OCI-LY7 (cell line): Measurements from ENCODE around the gene IL2RG. TPM values are rescaled to one million over a fixed set of nuclear protein-coding genes. Genes with fewer than 3 reads are reported as not detected.

Experiments
- BruUV-seq: library from RNA; stranded (reverse); fragments of 400-500 nt; replicated peaks from 2 replicates; lab custom pipeline; 2021; lab: Mats Ljungman, UMichigan
- CTCF ChIA-PET: fragments of 300-600 bp; sonication (Branson Sonifier 250); formaldehyde crosslinking; loops from one replicate; lab custom pipeline; 2022; ENCODE audit warnings: antibody characterized with exemption; ENCODE audit not compliant: unreplicated experiment; lab: Charles Lee
- POLR2A ChIA-PET: fragments of 300-600 bp; sonication (Branson Sonifier 250); formaldehyde crosslinking; loops from one replicate; lab custom pipeline; 2022; ENCODE audit warnings: antibody characterized with exemption; lab: Charles Lee
- DNase-seq: peaks from one replicate; pipeline ENCODE4 v3.0.0-alpha.2; 2015; ENCODE audit warnings: low spot score
- H2AFZ ChIP-seq: fragments of 200-600 bp; sonication (generic), shearing (Covaris generic); 2 replicates; pipeline ENCODE4 v1.6.1; 2014; ENCODE audit warnings: mild to moderate bottlenecking, antibody characterized with exemption, low read length, moderate library complexity
- H3K27ac ChIP-seq: fragments of 200-600 bp; sonication (generic); 2 replicates; pipeline ENCODE4 v1.5.1; 2014; ENCODE audit warnings: mixed run types, low read depth, mild to moderate bottlenecking, moderate library complexity, low read length, inconsistent platforms; ENCODE audit not compliant: poor library complexity, severe bottlenecking
- H3K36me3 ChIP-seq: fragments of 200-600 bp; sonication (generic); 2 replicates; pipeline ENCODE4 v1.6.1; 2014; ENCODE audit warnings: mild to moderate bottlenecking, antibody characterized with exemption, low read length, moderate library complexity, mixed read lengths; ENCODE audit not compliant: insufficient read depth
- H3K4me1 ChIP-seq: fragments of 200-600 bp; sonication (generic); 2 replicates; pipeline ENCODE4 v1.5.1; 2014; ENCODE audit warnings: mild to moderate bottlenecking, low read length; ENCODE audit not compliant: insufficient read depth, poor library complexity, severe bottlenecking
- H3K4me2 ChIP-seq: fragments of 200-600 bp; sonication (generic); 2 replicates; pipeline ENCODE4 v1.6.1; 2014; ENCODE audit warnings: mild to moderate bottlenecking, low read length
- H3K4me3 ChIP-seq: fragments of 200-600 bp; sonication (generic); 2 replicates; pipeline ENCODE4 v1.5.1; 2014; ENCODE audit warnings: mild to moderate bottlenecking, low read depth, low read length; ENCODE audit not compliant: poor library complexity, severe bottlenecking
- H3K79me2 ChIP-seq: fragments of 200-600 bp; sonication (generic); 2 replicates; pipeline ENCODE4 v1.6.1; 2016; ENCODE audit warnings: low read depth, mild to moderate bottlenecking, low read length, moderate library complexity, mixed read lengths; ENCODE audit not compliant: insufficient read depth
- H3K9me2 ChIP-seq: fragments of 200-600 bp; sonication (generic); 2 replicates; pipeline ENCODE4 v1.6.1; 2016; ENCODE audit warnings: mild to moderate bottlenecking, low read length, mixed read lengths; ENCODE audit not compliant: insufficient read depth
- H3K9me3 ChIP-seq: fragments of 200-600 bp; sonication (generic); 2 replicates; pipeline ENCODE4 v1.6.1; 2014; ENCODE audit warnings: mild to moderate bottlenecking, mixed run types, low read length, mixed read lengths
- H4K20me1 ChIP-seq: fragments of 200-600 bp; sonication (generic); 2 replicates; pipeline ENCODE4 v1.6.1; 2014; ENCODE audit warnings: mild to moderate bottlenecking, antibody characterized with exemption, low read length, moderate library complexity, mixed read lengths; ENCODE audit not compliant: insufficient read depth
- CTCF ChIP-seq: fragments of 200-600 bp; sonication (generic); conservative IDR thresholded peaks from 2 replicates; pipeline ENCODE4 v1.5.1; 2014; ENCODE audit warnings: mild to moderate bottlenecking, antibody characterized with exemption, low read length, moderate library complexity, mixed read lengths
- EZH2phosphoT487 ChIP-seq: fragments of 200-600 bp; sonication (generic); IDR thresholded peaks from 2 replicates; pipeline ENCODE4 v1.6.1; 2018; ENCODE audit warnings: low read depth, borderline replicate concordance, mild to moderate bottlenecking, mixed run types, antibody characterized with exemption, low read length, moderate library complexity, mixed read lengths
- intact Hi-C: fragments of 100-400 bp; cut with micrococcal nuclease; formaldehyde crosslinking; loops from one replicate; pipeline ENCODE4 v1.10.0; 2022; ENCODE audit not compliant: unreplicated experiment
- total RNA-seq, 2 experiments: library from RNA; depleted of rRNA in 1 of 2; stranded (reverse); fragments of >200 nt in 1 of 2; shearing (Covaris generic) in 1 of 2; gene quantifications; 2 replicates each; pipeline ENCODE4 v1.2.3, GENCODE V29; 2014 to 2022

Gene IL2RG
- total RNA-seq, 2 experiments from 2014 or later: 21.5 to 33.6 TPM

GRCh38 chrX:71098951-71099506, 12.3 kb downstream of the IL2RG start:
- Histone ChIP-seq H3K79me2 (no peaks in the 10 kb centered on the region), H3K9me2 (no peaks in the 10 kb centered on the region), H2AFZ (no peak overlapping the region), H3K4me2 (no peak overlapping the region), H3K36me3 (no peaks in the 10 kb centered on the region), H4K20me1 (no peaks in the 10 kb centered on the region), H3K4me3 (no peak overlapping the region), H3K27ac (no peak overlapping the region), H3K9me3 (no peaks in the 10 kb centered on the region), H3K4me1 (peaks cover 38% of the 10 kb centered on the region)
- no TSS peak for BruUV-seq
- CTCF ChIA-PET: no interaction called here
- TF ChIP-seq CTCF (no peak), EZH2phosphoT487 (no peak)
- DNase-seq: no peak
- intact Hi-C loops: loop anchor here (1.0 kb wide), 2 partner anchors 30 to 80 kb away; no protein-coding TSS in a partner anchor
- POLR2A ChIA-PET: interaction anchor here (0.6 kb wide), 2 partner anchors 9 to 267 kb away, joined by 3 read pairs; partner anchors contain the start of gene TAF1

- no peaks in the 10 kb centered on the region for H4K20me1 ChIP-seq
- H3K36me3 ChIP-seq: no peaks in the 10 kb centered on the region
- peak; percentile 77 for DNase-seq
- H3K4me2 ChIP-seq: peak overlapping the region; percentile 7; the same call in 1 of the 2 replicates
- POLR2A ChIA-PET: interaction anchor here (0.7 to 1.1 kb wide), 2 partner anchors 13 to 20 kb away, joined by 3 to 4 read pairs; partner anchors contain the start of genes IL2RG and MED12
- no peak overlapping the region for H2AFZ ChIP-seq
- CTCF ChIA-PET: no interaction called here
- BruUV-seq: no TSS peak
- no peak overlapping the region for H3K27ac ChIP-seq
- intact Hi-C loops: loop anchor here (1.0 kb wide), 2 partner anchors 31 to 81 kb away; no protein-coding TSS in a partner anchor
- peaks cover 31% of the 10 kb centered on the region for H3K4me1 ChIP-seq
- H3K9me3 ChIP-seq: no peaks in the 10 kb centered on the region
- H3K4me3 ChIP-seq: no peak overlapping the region
- no peaks in the 10 kb centered on the region for H3K9me2 ChIP-seq
- no peaks in the 10 kb centered on the region for H3K79me2 ChIP-seq
- TF ChIP-seq CTCF (peak; percentile 78), EZH2phosphoT487 (no peak)
Observed at GRCh38 chrX:71098302-71098701, 13.1 kb downstream of the IL2RG start.

GRCh38 chrX:71096760-71097032, 14.7 kb downstream of the IL2RG start:
- no peaks in the 10 kb centered on the region for H3K9me2 ChIP-seq
- POLR2A ChIA-PET: no interaction called here
- BruUV-seq: no TSS peak
- H3K4me3 ChIP-seq: peak overlapping the region; percentile 73
- no peak for DNase-seq
- H3K9me3 ChIP-seq: no peaks in the 10 kb centered on the region
- H3K4me2 ChIP-seq: peak overlapping the region; percentile 93
- intact Hi-C loops: no loop called here
- H3K79me2 ChIP-seq: no peaks in the 10 kb centered on the region
- H3K27ac ChIP-seq: no peak overlapping the region
- CTCF ChIA-PET: no interaction called here
- H4K20me1 ChIP-seq: no peaks in the 10 kb centered on the region
- H3K4me1 ChIP-seq: peaks cover 18% of the 10 kb centered on the region
- no peaks in the 10 kb centered on the region for H3K36me3 ChIP-seq
- H2AFZ ChIP-seq: 0 out of 2 replicates have a peak overlapping the region, but pooled peaks have one; percentile 98
- no peak for TF ChIP-seq EZH2phosphoT487
- TF ChIP-seq CTCF: no peak
